DMS114 treated with DMSO at 0.1 percent for 48 hours (cell line): ENCODE data around the gene TRPV4.
A peak's percentile ranks its signal among the peaks of the same experiment; 100 is the strongest.

ENCODE experiments used
- DNase-seq: peaks from one replicate; lab custom pipeline; 2025; ENCODE audit not compliant: unreplicated experiment; lab: John Stamatoyannopoulos, UW

Gene TRPV4

DNA sequence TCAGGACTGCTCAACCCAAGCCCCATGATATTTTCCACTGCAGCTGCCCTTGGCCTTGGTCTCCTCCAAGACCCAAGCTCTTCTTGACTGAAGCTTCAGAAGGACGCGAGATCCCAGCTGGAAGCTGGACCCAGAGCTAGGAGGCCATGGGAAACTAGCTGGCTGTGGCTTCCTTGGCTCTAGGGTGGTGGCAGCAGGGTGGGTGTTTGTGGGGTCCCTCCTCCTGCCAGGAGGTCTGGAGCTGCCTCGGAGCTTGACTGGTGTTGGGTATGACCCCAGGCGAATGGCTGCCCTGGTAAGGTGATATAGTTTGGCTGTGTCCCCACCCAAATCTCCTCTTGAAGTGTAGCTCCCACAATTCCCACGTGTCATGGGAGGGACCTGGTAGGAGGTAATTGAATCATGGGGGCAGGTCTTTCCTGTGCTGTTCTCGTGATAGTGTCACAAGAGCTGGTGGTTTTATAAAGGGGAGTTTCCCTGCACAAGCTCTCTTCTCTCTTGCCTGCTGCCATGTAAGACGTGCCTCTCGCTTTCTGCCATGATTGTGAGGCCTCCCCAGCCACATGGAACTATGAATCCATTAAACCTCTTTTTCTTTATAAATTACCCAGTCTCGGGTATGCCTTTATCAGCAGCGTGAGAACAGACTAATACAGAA lies 51.4 kb downstream of the TRPV4 start:
- no peak for DNase-seq

DNA sequence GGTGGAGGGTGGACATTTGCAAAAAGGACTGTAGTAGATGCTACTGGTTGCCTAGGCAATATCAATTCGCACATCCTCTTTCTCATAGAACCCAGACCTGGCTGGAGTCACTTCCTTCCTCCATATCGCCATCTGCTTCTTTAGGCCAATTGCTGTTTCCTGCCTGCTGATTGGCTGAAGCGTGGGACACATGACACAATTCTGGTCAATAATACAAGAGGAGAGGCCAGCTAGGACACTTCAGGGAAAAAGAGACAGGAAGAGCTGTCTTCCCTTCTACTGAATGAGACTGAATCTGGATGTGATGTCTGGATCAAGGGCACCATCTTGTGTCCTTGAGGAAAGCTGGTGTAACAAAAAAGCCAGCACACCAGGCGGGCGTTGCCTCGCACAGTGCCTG lies 53.8 kb downstream of the TRPV4 start:
- no peak for DNase-seq

DNA sequence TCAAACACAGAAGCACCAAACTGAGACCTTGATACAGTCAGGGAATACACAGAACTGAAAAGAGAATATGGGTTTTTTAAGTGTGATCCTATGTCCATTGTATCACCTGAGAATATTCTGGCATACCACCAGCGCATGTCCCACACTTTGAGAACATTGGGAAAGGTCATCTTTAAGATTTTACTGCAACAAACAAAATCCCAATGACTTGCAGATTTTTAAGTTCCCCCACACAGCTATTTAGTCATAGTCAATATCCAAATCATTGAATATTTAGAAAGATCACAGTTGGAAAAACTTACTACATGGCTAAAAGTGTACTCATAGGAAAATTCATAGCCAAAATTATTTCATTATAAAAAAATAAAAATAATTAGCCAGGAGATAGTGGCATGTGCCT lies 54.5 kb downstream of the TRPV4 start:
- no peak for DNase-seq

DNA sequence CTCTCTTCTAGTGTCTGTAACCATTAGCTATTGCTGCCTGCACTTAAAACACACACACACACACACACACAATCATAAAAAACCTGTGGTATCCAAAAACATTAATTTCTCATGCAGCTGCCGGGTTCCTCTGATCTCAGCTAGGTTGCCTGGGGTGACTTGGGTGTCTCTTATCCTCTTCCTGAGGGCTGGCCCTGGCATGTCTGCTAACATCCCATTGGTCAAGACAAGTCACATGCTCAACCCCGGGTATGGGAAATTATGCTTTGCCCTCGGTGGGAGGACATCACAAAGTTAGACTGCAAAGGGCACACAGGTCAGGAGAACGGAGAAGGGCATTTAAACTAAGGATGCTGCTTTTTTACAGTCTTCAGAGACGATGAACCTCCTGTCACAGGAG lies 55.7 kb downstream of the TRPV4 start:
- no peak for DNase-seq

DNA sequence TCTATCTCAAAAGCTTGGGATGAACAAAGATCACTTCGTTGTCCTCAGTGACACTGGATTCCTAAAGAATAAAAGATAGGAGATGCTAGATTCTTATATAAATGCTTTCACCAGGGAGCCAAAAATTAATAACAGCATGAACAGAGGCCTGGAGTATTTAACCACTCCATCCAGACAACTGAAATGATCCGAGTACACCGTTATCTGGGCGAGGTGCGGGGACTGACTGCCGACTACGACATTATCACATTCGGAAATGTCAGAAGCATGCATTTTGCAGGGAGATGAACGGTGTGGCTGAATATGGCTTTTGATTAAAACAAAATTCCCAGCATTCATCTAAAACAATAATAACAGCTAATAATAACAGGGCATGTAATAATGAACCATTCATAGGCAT lies 56.6 kb downstream of the TRPV4 start:
- DNase-seq = no peak

DNA sequence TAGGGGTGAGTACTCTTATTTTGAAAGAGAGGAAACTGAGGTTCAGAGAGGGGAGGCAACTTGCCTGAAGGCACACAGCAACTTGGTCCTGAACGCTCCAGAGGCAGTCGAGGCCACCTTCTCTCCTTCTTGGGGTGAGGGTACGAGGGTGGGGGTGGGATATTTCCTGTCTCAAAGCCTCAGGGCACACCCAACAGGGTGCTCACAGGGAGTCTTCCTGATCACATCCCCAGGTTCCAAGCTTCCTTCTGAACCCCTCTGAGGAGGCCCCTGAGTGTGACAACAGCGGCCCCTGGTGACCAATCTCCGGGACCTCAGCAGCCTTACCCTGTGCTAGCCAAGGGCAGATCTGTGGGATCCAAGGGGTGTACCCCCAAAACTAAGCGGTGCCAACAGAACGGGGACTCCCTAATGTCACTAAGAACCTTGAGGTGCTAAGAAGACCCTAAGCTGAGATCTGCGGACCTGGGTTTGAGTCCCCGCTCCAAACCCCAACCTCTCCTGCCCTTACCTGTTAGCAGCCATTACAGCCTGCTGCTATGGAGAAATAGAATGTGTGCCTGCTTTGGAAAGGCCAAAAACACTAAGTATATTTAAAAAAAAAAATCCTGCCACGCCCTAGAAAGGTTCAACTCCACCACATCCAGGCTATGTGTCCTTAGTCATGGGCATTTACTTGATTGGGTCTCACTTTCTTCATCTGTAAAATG lies 57.9 kb downstream of the TRPV4 start:
- DNase-seq = peak; percentile 42

DNA sequence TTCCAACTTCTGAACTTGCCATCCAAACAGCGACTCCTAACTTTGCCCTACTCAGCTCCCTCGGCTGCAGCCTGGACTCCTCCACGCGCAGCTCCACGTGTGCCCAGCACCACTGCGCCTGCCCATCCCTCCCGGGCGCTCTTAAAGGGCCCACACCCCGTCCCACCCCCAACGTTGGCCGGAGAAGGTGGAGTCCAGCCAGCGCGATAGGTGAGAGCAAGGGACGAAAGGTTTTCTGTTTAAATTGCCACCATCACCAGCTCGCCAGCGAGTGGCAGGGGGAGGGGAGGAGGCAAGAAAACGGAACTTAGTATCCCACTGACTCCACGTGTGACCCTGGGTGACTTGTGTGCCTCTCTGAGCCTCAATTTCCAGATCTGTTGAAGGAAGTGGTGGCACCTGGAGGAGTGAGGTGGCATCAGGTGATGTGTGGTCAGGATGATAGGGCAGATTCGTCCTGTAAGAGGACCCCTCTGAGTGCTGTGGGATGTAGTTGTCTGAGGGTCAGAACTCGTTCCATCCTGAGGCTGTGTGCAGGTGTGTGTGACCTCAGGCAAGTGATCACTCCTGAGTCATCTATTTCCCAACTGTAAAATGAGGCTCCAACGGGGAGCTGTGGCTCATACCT lies 59.7 kb downstream of the TRPV4 start:
- DNase-seq = no peak

DNA sequence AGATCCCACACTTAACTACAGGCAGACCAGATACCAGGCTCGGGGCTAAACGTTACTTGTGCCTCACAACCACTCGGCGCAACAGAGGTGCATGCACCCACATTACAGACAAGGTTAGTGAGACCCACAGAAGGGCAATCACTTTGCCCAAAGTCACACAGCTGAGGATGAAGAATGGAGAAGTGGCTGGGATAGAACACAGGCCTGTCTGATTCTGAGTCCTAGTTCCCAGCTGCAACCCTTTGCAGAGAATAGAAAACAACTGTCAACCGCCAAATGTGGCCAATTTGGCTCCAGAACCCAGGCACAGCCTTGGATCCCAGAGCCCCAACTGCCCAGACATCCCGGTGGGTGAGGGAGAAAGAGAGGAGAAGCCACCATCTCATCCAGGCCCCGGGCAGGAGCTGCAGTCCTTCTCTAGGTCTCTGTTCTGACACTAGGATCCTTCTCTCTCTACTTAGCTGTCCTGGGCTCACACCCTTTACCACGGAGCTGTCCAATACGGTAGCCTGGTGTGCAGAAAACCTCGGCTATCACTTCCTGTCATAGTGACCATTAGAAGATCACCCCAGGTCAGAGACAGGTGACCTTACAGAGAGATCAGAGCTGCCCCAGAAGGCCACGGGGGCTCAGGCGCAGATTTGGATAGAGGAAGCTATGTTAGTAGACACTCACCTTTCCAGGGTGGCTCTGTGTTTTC lies 60.4 kb downstream of the TRPV4 start:
- DNase-seq = no peak

DNA sequence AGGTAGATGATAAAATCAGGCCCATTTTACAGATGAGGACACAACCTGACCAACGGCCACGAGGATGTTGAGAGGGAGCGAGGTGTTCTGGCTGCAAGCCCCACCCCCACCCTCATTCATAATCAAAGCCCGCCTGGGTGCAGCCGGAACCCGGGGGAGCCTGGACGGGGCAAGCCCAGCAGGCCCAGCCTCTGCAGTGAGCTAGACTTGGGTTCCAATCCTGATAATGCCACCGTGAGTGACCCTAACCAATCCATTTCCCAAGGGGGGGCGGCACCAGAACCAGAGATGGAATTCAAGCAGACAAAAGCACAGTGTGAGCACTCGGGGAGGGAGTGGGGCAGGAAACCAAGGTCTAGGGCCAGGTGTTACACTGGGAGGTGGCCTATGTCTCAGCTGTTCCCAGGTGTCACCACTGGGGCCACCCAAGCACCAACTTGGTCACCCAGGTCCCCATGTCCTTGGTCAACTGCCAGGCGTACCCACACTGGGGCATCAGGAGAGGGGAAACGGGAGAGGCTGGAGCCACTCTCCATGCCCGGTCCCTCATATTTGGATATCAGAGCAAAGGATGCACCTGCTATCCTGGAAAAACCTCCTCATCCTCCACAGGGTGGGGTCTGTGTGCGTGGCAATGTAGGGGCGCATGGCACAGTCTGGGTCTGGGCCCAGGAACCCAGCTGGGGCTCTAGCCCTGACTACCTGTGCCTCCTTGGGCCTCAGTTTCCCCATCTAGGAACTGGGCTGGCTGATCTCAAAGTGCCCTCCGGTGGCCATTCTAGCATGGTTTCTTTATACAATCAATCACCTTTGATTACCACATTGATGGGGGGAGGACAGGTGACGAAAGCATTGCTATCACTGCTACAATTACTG lies 61.2 kb downstream of the TRPV4 start:
- DNase-seq = no peak

DNA sequence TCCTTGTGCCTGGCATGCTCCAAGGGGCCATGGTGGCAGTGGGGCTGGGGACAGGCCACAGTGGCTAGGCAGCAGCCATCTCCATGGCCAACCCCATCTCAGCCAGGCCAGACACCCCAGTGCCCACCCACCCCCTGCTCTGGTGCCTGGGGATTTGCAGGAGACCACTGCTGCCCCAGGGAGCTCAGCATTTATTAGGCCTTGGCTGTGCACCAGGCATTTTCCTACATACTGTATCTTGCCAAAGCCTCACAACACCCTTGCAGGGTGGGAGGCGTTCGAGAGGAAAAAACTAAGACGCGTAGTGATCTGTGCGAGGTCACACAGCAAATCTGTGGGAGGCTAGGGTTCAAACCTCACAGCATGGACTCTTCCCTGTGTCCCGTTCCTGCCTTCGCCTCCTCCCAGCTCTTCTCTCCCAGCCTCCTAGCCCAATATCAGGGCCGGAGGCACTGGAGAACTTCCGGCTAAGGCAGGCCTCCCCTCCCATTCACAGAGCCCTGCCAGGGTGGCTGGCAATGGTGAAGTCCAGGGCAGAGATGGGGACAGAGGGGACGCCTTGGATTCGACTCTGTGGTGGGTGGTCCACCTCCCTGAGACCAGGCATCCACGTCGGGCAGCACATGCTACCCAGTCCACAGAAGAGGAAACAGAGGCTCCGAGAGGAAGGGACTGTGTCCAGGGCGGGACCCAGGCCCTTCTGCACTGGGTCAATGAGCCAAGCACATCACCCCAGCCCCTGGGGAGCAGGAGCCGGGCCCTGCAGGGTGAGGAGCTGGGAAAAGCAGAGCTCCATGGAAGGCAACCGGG lies 62.1 kb downstream of the TRPV4 start:
- no peak for DNase-seq

DNA sequence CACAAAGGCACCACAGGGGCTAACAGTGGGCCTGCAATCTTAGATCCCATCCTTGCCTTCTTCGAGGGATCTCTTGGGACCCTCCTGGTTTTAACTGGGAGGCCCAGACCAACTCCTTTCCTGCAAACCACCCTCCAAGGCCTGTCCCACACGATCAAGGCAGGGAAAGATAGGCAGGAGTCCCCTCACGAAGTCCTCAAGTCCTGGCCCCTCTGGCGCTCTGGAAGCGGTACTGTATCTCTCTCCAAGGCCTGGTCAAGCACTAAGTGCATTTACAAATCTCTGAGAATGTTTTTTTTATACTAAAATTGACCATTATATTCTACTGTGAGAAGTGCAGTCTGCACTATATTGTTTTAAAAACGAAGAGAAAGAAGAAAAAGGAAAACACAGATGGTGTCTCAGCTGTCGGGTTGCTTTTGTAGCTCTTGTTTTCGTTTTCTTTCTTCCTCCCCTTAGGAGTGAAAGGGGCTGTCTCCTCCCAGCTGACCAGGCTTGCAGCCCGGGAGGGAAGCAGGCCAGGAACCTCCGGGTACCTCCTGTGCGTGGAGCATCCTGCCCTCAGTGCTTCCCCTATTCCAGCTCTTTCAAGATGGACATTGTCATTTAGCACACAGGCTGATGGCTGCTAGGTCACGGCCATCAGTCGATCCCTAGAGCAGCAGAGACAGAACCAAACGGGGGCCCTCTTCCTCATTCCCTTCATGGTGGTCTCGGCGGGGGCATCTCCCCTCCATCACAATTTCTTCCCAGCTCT lies 62.9 kb downstream of the TRPV4 start:
- no peak for DNase-seq

DNA sequence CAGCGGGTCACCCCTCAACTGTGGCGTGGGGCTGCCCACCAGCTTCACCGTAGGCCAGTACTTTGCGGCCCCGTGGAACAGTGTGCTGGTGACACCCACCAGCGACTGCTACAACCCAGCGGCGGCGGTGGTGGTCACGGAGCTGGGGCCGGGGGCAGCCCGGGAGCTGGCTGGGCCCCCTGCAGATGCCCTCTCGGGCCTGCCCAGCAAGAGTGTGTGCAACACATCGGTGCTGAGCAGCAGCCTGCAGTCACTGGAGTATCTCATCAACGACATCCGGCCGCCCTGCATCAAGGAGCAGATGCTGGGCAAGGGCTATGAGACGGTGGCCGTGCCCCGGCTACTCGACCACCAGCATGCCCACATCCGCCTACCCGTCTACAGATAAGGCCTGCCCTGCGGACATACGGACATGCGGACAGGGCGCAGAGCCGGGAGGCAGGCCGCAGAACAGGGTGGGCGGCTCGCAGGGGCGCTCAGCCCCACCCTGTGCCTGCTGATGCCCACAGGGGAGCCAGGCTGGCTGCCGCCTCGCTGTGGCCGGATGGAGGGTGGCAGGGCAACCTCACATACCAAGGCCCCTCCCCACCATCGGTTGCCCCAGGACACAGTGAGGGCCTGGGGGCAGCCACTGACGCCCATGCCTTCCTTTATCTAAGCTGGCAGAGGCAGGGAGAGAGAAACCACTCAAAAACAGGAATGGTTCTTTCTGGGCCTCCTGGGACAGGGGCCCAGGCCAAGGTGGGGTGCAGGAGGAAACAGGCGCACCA lies 64.1 kb downstream of the TRPV4 start:
- no peak for DNase-seq

DNA sequence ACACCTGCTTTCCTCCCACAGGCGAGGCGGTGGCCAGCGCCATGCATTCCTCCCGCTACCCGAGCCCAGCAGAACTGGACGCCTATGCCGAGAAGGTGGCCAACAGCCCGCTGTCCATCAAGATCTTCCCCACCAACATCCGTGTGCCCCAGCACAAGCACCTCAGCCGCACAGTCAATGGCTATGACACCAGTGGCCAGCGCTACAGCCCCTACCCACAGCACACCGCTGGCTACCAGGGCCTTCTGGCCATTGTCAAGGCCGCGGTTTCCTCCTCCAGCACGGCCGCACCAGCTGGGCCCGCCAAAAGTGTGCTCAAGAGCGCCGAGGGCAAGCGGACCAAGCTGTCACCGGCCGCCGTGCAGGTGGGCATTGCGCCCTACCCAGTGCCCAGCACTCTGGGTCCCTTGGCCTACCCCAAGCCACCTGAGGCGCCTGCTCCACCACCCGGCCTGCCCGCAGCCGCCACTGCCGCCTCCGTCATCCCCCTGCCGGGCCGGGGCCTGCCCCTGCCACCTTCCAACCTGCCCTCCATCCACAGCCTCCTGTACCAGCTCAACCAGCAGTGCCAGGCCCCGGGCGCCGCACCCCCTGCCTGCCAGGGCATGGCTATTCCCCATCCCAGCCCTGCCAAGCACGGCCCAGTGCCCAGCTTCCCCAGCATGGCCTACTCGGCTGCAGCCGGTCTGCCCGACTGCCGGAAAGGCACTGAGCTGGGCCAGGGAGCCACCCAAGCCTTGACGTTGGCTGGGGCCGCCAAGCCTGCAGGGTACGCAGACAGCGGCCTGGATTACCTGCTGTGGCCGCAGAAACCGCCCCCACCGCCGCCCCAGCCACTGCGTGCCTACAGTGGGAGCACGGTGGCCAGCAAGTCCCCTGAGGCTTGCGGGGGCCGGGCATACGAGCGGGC lies 65.0 kb downstream of the TRPV4 start:
- DNase-seq = no peak

DNA sequence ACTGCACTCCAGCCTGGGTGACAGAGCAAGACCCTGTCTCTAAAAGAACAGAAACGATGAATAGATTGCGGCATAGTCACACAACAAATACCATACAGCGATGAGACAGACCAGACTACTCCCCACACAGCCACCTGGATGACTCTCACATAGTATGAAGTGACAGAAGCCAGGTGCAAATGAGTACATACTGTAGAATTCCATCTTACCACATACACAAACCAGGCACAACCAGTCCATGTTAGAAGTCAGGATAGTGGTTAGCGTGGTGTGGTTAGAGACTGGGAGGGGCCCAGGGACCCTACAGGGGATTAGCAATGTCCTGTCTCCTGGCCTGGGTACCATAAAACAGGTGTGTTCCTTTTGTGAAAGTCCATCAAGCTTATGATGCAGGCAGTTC lies 65.7 kb downstream of the TRPV4 start:
- DNase-seq = no peak

DNA sequence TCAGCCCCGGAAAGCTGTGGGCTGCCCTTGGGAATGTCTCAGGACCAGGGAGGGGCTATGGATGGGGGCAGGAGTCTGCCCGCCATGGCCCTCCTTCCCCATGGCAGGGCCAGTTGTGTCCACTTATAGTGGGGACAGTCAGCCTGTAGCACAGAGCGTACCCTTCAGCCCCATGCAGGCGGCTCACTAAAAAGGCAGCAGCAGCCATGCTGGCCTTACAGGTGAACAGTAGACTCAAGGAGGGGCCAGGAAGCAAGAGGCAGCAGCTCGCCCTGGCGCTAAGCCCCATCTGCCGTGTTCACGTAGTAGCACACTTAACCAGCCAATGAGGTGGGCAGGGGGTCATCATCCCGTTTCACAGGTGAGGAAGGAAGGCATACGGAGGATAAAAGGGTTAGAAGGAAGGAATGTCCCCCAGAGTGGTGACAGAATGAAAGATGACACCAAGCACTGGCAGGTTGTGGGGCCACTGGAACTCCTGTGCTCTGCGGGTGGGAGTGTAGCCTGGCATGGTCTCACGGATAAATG lies 66.9 kb downstream of the TRPV4 start:
- no peak for DNase-seq

DNA sequence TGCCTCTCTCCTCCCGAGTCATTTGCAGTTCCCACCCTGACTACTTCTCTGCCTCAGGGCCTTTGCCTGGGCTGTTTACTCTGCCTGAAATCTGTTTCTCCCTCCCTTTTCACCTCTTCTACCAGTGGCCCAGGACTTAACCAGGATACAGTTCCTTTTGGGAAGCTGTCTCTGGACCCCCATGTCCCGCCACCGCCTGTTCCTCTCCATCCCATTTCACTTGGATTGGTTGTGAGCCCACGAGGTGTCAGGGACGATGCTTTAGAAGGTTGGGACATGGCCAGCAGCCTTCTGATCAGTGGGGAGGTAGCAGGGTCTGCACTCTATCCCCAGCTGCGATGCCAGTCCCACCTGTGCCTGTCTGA lies 67.8 kb downstream of the TRPV4 start:
- DNase-seq = no peak

DNA sequence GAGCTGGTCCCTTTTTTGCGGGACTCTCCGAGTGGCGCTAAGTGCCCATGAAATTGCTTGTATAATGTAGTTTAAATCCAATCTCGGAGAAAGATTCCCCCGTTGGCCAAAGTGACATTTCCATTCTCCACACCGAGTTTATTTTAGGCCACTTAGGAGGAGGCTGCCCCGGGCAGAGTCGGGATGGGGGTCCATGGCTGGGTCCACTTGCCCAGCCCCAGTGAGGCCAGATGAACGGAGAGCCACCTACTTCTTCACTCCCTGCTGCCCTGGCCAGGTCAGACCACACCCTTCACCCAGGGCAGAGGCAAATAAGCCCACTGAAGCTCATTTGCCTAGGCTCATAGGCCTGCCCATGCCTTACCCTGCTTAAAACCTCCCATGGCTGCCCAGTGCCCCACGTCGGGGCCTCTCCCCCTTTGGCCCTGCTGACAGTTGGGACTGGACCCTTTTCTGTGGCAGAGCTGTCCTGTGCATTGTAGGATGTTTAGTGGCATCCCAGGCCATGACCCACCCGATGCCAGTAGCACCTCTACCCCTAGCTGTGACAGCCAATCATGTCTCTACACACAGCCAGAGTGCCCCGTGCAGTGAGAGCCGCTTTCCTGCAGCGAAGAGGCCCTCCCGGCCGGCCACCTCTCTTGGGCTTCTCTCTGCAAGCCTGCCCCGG lies 68.3 kb downstream of the TRPV4 start:
- DNase-seq = no peak
